Measurements from ENCODE around the gene RPS6KC1. TPM values are rescaled to one million over a fixed set of nuclear protein-coding genes. Genes with fewer than 3 reads are reported as not detected.
A peak's percentile ranks its signal among the peaks of the same experiment; 100 is the strongest.

The RPS6KC1 gene
- total RNA-seq, 1 experiment from 2014 or later, result 20.5 TPM

DNA sequence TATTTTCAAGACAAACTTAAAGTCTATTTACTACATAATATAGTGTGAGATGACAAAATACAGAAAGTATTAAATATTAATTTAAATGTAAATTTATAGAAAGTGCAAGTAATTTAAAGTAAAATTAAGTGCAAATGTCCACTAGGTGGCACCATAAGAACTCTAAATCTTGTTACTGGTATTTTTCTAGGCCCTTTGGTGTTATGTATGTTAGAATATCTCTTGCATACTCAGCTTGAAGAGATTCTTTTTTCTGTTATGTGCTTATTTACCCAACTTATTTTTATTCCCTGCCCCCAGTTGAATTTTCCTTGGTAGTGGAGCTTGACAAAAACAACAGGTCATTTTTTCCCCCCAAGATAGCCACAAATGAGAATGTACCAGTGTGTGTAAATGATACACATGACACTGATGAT, 71.5 kb downstream of the RPS6KC1 start:
- H3K27ac ChIP-seq (ENCODE audit: low read length), result no peak overlapping the region
- intact Hi-C loops (cut with micrococcal nuclease; ENCODE audit: unreplicated experiment) (no loop called here), in situ Hi-C loops (cut with HindIII; ENCODE audit: low pct_unique_long_range_greater_than_20kb, low sequenced_read_pairs) (no loop called here)
- CTCF ChIA-PET, result no interaction called here
- no peak for ATAC-seq
- peak; percentile 49; the same call in 1 of the 2 replicates for TF ChIP-seq CTCF (IDR thresholded peaks at IDR 0.05)
- TF ChIP-seq, protein P1, sequence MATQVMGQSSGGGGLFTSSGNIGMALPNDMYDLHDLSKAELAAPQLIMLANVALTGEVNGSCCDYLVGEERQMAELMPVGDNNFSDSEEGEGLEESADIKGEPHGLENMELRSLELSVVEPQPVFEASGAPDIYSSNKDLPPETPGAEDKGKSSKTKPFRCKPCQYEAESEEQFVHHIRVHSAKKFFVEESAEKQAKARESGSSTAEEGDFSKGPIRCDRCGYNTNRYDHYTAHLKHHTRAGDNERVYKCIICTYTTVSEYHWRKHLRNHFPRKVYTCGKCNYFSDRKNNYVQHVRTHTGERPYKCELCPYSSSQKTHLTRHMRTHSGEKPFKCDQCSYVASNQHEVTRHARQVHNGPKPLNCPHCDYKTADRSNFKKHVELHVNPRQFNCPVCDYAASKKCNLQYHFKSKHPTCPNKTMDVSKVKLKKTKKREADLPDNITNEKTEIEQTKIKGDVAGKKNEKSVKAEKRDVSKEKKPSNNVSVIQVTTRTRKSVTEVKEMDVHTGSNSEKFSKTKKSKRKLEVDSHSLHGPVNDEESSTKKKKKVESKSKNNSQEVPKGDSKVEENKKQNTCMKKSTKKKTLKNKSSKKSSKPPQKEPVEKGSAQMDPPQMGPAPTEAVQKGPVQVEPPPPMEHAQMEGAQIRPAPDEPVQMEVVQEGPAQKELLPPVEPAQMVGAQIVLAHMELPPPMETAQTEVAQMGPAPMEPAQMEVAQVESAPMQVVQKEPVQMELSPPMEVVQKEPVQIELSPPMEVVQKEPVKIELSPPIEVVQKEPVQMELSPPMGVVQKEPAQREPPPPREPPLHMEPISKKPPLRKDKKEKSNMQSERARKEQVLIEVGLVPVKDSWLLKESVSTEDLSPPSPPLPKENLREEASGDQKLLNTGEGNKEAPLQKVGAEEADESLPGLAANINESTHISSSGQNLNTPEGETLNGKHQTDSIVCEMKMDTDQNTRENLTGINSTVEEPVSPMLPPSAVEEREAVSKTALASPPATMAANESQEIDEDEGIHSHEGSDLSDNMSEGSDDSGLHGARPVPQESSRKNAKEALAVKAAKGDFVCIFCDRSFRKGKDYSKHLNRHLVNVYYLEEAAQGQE (IDR thresholded peaks at IDR 0.05; ENCODE audit: insufficient read depth in 1 of 2, low read depth in 2 of 2, low read length in 1 of 2), result no peak
- H3K4me1 ChIP-seq (ENCODE audit: control insufficient read depth, insufficient read depth, low read length), result peaks cover 16% of the 10 kb centered on the region
- H3K9me3 ChIP-seq (ENCODE audit: control insufficient read depth, insufficient read depth, low read depth, low read length), result no peaks in the 10 kb centered on the region
- no peaks in the 10 kb centered on the region; the same call in 1 of the 2 replicates for H3K36me3 ChIP-seq (ENCODE audit: control insufficient read depth, insufficient read depth, low read length)
- no peaks in the 10 kb centered on the region for H3K27me3 ChIP-seq (ENCODE audit: control insufficient read depth, insufficient read depth, low read length)
- H3K4me3 ChIP-seq (ENCODE audit: low read depth in 2 of 2, low read length in 2 of 2), result no peak overlapping the region
- BruUV-seq (replicated peaks), result no TSS peak
- DNase-seq (ENCODE audit: low read depth, low spot score), result peak; percentile 32
- POLR2A ChIA-PET, result no interaction called here

- ChIA-PET CTCF (no interaction called here), POLR2A (no interaction called here)
- no peak overlapping the region for H3K4me3 ChIP-seq (ENCODE audit: low read depth in 2 of 2, low read length in 2 of 2)
- BruUV-seq (replicated peaks), result no TSS peak
- no peak for ATAC-seq
- no peak overlapping the region for H3K27ac ChIP-seq (ENCODE audit: low read length)
- H3K27me3 ChIP-seq (ENCODE audit: control insufficient read depth, insufficient read depth, low read length), result no peaks in the 10 kb centered on the region
- in situ Hi-C loops (cut with HindIII; ENCODE audit: low pct_unique_long_range_greater_than_20kb, low sequenced_read_pairs) (no loop called here), intact Hi-C loops (cut with micrococcal nuclease; ENCODE audit: unreplicated experiment) (no loop called here)
- peaks cover 16% of the 10 kb centered on the region for H3K4me1 ChIP-seq (ENCODE audit: control insufficient read depth, insufficient read depth, low read length)
- no peak for DNase-seq (ENCODE audit: low read depth, low spot score)
- TF ChIP-seq, protein P1 (IDR thresholded peaks at IDR 0.05; ENCODE audit: insufficient read depth in 1 of 2, low read depth in 2 of 2, low read length in 1 of 2), result no peak
- TF ChIP-seq TCF7L2 (IDR thresholded peaks at IDR 0.05; ENCODE audit: low read depth, low read length) (no peak), CTCF (IDR thresholded peaks at IDR 0.05) (no peak), SIN3A (IDR thresholded peaks at IDR 0.05; ENCODE audit: borderline replicate concordance, insufficient read depth, low read depth, low read length) (no peak), POLR2AphosphoS5 (IDR thresholded peaks at IDR 0.05; ENCODE audit: low read depth, low read length) (no peak)
- no peaks in the 10 kb centered on the region for H3K9me3 ChIP-seq (ENCODE audit: control insufficient read depth, insufficient read depth, low read depth, low read length)
- no peaks in the 10 kb centered on the region; the same call in 1 of the 2 replicates for H3K36me3 ChIP-seq (ENCODE audit: control insufficient read depth, insufficient read depth, low read length)
Measured at GRCh38 chr1:213123087-213123486, 72.0 kb downstream of the RPS6KC1 start.

All from Panc1 (cell line).